HG03280 (cell line): ENCODE measurements around the gene RHO.
"Not testable (repeated sequence)": the region's sequence is repeated elsewhere in the genome, so short reads cannot be mapped to it uniquely, and the experiment has no call there.

Source experiments
- ATAC-seq: cut with Tn5 transposase; IDR thresholded peaks from one replicate; pipeline ENCODE4 v1.9.1; 2021; ENCODE audit warnings: mild to moderate bottlenecking, moderate library complexity; ENCODE audit not compliant: unreplicated experiment

RHO gene

GRCh38 chr3:129528589-129529100, at the start of gene RHO:
Gene RHO (plus strand): TSS chr3:129528639. CDS start chr3:129528734, 95 bp downstream.
- ATAC-seq, result no peak

DNA sequence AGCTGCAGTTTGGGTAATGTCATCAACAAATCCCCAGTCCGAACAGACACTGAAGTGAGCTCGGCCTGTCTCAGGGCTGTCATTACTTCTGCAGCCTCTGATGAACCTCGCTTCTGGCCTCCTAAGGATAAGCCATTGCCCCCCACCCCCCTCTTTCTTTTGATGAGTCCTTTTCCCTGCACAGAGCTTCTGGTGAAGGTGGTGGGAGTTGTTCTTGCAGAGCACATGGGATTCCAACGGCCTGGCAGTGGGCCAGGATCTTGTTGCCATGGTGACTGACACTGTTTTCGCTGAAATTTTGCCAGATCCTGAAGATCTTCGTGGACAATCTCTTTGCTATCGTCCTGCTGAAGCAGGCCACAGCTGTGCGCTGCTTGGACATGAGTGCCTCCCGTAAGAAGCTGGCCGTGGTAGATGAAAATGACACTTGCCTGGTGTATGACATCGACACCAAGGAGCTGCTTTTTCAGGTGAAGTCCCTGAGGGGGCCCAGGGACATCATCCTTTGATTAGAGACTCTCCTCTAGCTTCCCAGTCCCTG, 47.1 kb upstream of the RHO start:
- not testable (repeated sequence) for ATAC-seq

GRCh38 chr3:129481766-129482332, 46.6 kb upstream of the RHO start:
- no peak for ATAC-seq

DNA sequence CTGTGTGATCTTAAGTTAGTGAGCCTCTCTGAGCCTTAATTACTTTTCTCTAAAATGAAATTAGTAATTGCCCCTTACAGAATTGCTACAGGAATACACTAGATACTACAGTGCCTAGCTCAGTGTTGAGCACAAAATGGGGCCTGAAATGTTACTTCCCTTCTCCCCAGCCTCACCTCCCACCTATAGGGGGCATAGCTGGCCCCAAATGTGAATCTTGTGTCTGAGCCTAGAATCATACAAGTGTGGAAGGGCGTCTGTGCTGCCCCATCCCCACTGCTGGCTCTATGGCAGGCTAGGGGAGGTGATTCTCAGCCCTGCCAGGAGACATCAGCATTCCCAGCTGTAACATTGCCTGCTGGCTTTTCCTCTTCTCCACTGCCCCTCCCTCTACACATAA, 45.7 kb upstream of the RHO start:
- no peak for ATAC-seq

GRCh38 chr3:129483870-129484269, 44.6 kb upstream of the RHO start:
- ATAC-seq, result no peak

DNA sequence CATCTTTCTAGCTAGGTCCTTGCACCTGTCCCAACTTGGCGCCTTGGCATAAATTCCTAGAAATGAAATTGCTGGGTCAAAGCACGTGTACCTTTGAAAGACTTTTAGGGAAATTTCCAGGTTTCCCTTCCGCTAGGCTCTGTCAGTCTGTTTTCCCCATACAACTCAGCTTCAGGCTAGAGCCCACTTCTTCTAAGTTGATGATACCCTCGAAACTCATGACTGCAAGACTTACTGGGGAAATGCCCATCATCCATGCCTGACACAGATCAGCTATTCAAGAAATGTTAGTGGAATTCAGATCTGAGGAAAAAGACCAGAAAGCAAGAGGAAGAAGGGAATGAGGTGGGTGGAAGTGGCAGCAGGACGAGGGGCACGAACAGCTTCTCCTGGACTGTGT, 43.3 kb upstream of the RHO start:
- not testable (repeated sequence) for ATAC-seq

GRCh38 chr3:129485721-129486663, 42.4 kb upstream of the RHO start:
- peak; percentile 56 for ATAC-seq

- no peak for ATAC-seq
Observed at GRCh38 chr3:129486664-129487035, 41.8 kb upstream of the RHO start.

DNA sequence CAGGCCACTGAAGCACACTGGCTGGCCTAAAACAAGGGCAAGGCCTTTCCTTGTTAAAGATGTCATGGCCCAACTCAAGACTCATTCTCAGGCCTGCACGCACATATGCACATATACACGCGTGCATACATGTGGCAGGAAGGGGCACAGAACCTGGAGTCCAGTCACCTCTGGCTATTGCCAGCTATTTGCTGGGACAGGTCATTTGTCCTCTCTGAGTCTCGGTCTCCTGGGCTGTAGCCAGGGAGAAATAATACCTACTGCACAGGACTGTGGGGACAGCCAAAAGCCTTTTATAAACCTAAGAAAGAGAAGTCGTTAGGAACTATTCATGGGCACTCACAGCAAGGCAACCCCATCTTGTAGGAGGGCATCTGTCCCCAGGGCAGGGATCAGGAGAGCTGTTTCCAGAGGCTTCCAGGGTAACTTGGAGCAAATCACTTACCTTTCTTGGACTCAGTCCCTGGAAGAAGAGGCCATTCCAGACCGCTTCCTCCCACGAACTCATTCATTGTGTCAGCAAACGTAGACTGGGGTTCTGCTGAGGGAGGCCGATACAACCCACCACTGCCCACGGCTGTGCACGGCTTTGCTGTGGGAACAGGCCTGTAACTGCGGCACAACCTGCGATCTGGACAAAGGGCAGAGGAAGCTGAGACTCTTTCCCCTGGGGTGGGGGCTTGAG, 41.1 kb upstream of the RHO start:
- ATAC-seq, result no peak

DNA sequence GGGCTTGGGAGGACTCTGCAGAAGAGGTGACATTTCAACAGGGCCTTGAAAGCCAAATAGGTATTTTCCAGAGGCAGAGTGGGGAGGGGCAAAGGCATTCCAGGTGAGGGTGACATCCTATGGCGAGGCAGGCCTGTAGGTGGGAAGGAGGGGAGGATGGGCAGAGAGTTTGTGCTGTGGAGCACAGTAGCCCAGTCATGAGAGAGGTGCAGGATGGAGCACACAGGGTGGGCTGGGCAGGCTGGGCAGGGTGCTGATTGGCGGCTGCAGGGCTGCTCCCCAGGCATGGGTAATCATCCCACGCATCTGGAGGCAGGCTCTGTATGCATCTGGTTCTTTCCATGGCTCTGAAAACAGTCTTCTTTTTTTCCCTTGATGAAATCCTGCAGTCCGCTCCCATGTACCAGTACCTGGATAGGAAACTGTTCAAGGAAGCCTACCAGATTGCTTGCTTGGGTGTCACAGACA, 40.5 kb upstream of the RHO start:
- ATAC-seq, result not testable (repeated sequence)

DNA sequence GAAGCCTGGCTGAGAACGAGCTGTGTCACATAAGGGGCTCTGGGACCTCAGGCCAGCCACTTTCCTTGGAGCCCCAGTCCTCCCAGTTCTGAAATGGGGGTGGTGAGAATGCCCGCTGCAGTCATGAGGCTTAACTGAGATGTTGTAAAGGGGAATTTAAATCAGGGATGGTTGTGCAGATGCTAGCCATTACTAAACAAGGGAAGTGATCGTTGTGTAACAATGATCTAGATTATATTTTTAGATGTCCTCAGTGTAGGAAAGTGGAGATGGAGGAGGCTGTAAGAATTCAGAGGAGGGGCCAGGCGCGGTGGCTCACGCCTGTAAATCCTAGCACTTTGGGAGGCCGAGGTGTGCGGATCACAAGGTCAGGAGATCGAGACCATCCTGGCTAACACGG, 39.2 kb upstream of the RHO start:
- not testable (repeated sequence) for ATAC-seq

GRCh38 chr3:129490273-129490675, 38.2 kb upstream of the RHO start:
- peak; percentile 67 for ATAC-seq

GRCh38 chr3:129491077-129491476, 37.4 kb upstream of the RHO start:
- ATAC-seq, result not testable (repeated sequence)

DNA sequence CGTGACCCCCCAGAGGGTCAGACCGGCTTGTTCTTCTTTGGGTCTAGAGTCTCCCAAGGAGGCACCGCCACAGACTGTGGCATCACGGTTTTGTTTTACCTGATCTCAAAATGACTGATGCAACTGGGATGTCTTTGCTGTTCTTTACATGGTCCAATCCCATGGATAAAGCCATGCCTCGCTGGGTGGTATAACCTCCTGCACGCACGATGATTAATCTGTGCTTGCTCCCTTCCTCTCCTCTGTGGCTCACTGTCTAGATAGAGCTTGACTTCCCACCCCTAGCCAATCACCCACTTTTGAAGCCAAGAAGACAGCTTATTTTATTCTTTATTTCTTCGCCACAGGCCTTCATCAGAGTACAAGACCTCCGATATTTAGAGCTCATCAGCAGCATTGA, 36.6 kb upstream of the RHO start:
- ATAC-seq, result no peak

DNA sequence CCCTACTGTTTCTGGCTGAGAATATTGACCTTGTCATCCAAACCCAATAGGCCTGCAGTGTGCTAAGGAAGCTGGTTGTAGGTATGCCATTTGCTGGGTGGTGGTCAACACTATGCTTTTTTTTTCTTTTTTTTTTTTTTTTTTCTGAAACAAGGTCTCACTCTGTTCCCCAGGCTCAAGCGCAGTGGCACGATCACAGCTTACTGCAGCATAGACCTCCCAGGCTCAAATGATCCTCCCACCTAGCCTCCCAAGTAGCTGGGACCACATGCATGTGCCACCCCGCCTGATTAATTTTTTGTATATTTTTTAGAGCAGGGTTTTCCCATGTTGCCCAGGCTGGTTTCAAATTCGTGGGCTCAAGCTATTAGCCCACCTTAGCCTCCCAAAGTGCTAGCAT, 35.7 kb upstream of the RHO start:
- no peak for ATAC-seq

DNA sequence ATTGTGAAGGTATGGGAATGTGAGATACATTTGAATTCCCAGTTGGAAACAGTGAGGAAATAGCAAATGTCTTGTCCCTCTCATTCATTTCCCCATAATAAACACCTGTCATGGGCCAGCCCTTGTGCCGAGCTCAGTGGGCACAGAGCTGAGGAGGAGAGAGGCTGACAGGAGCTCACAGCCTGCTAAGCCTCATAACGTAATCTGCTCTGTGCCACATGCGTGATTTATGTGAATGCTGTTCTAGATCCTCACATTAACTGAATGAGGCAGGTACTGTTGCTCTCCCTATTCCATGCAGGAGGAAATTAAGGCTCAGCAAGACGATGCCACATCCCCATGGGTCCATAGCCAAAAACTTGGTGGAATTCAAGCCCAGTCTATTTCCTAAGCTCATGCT, 35.2 kb upstream of the RHO start:
- ATAC-seq, result no peak

DNA sequence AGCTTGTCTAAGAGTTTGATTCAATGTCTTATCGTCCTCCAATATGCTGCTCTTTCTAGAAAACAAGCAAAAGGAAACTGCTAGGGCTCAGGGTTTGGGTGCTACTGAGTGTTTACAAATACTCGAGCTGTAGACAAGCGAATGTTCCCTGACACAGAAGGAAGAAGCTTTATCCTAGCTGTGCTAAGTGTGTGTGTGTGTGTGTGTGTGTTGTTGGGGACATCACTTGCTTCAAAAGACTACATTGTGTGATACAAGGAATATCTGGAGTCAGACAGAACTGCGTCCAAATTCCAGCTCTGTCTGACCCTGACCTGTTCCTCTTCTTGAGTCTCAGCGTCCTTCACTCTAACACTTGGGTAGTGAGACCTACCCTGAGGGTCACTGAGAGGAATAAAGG, 33.9 kb upstream of the RHO start:
- not testable (repeated sequence) for ATAC-seq

DNA sequence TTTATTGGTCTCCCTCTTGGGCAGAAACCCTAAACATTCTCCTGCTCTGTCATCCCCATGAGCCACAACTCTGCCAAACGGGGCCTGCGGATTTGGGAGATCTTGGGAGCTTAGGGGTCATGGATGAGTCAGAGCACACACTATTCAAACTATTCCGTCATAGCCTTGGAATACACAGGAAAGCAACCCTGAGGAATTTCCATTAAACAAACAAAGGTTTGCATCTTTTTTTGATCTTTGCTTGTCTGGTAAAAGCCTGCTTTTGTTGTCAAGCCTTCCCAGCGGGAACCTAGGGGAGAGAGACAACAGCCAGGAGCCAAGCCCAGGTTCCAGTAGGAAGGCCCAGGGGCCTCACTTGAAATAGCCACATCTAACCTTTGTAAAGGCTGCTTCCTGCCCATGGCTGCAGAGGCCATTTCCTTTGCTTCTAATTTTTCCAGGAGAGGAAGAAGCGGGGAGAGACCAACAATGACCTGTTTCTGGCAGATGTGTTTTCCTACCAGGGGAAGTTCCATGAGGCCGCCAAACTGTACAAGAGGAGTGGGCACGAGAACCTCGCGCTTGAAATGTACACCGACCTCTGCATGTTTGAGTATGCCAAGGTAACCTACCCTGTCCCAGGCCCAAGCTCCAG, 33.3 kb upstream of the RHO start:
- ATAC-seq, result not testable (repeated sequence)

DNA sequence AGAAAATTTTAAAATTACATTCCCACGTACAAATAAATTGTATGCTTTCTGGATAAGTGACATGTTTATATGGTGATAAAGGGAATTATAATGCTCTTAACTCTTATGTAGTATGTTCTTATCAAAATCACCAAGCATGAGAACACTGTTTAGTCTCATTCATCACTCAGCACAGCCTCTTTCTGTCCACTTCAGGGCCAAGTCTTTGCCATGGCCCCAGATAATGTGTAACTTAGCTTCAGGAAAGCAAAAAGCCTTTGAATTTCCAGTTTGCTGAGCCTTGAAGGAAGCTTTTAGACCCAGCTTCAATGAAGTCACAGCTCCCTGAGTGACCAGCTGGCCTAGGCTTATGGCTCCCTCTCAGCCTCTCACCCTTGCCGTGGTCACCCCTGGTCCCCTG, 30.6 kb upstream of the RHO start:
- not testable (repeated sequence) for ATAC-seq

- ATAC-seq, result not testable (repeated sequence)
Observed at GRCh38 chr3:129498603-129499488, 29.6 kb upstream of the RHO start.
